GM12892 (cell line): Measurements from ENCODE around the gene BLOC1S3.

Source experiments
- POLR2A ChIP-seq: IDR thresholded peaks from 2 replicates; pipeline ENCODE4 v1.6.1; 2011; ENCODE audit warnings: low read depth, low read length, control low read depth
- TAF1 ChIP-seq: IDR thresholded peaks from 2 replicates; pipeline ENCODE4 v1.6.1; 2011; ENCODE audit warnings: low read depth, mild to moderate bottlenecking, control low read depth, low read length, borderline replicate concordance

DNA sequence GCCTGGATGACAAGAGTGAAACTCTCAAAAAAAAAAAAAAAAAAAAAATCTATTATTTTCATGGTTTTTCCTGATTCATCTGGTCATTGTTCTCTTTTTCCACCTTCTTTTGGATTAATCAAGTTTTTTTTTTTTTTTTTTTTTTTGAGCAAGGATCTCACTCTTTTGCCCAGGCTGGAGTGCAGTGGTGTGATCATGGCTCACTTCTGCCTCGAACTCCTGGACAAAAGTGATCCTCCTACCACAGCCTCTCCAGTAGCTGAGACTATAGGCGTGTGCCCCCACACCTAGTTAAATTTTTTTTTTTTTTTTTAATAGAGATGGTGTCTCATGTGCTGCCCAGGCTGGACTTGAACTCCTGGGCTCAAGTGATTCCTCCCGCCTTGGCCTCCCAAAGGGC is 27.7 kb downstream of the BLOC1S3 start:
- TF ChIP-seq POLR2A (no peak), TAF1 (no peak)
